GM18508 (cell line): ENCODE results near the gene CPSF3.

Source experiments
- ATAC-seq: cut with Tn5 transposase; IDR thresholded peaks from one replicate; pipeline ENCODE4 v1.9.1; 2021; ENCODE audit warnings: moderate number of reproducible peaks; ENCODE audit not compliant: insufficient read depth, unreplicated experiment

CPSF3 gene

GRCh38 chr2:9462886-9463697, 39.6 kb downstream of the CPSF3 start:
- ATAC-seq, result no peak

GRCh38 chr2:9463698-9464034, 40.2 kb downstream of the CPSF3 start:
- no peak for ATAC-seq

- no peak for ATAC-seq
These were observed 41.7 kb downstream of the CPSF3 start for GRCh38 chr2:9465170-9465569.

GRCh38 chr2:9466147-9466683, 42.8 kb downstream of the CPSF3 start:
- ATAC-seq, result no peak

GRCh38 chr2:9467687-9468086, 44.2 kb downstream of the CPSF3 start:
- no peak for ATAC-seq

GRCh38 chr2:9471206-9471605, 47.8 kb downstream of the CPSF3 start:
- no peak for ATAC-seq

- no peak for ATAC-seq
These were observed 49.1 kb downstream of the CPSF3 start for GRCh38 chr2:9472511-9472910.

- no peak for ATAC-seq
These were observed 50.0 kb downstream of the CPSF3 start for GRCh38 chr2:9473308-9473984.

GRCh38 chr2:9473985-9474360, 50.5 kb downstream of the CPSF3 start:
- no peak for ATAC-seq

- no peak for ATAC-seq
These were observed 51.1 kb downstream of the CPSF3 start, which contains the start of gene IAH1 for GRCh38 chr2:9474361-9475057. Gene IAH1, plus strand, starts transcription at chr2:9474551. Its CDS starts 16 bp downstream, at chr2:9474567.

- no peak for ATAC-seq
These were observed 54.5 kb downstream of the CPSF3 start for GRCh38 chr2:9477914-9478313.

GRCh38 chr2:9478526-9478925, 55.1 kb downstream of the CPSF3 start:
- no peak for ATAC-seq

- no peak for ATAC-seq
These were observed 56.7 kb downstream of the CPSF3 start for GRCh38 chr2:9480157-9480556.

- ATAC-seq, result no peak
These were observed 59.7 kb downstream of the CPSF3 start for GRCh38 chr2:9483107-9483506.

- no peak for ATAC-seq
These were observed 61.1 kb downstream of the CPSF3 start for GRCh38 chr2:9484533-9484932.

- ATAC-seq, result no peak
These were observed 65.4 kb downstream of the CPSF3 start for GRCh38 chr2:9488583-9489547.

GRCh38 chr2:9490789-9491188, 67.3 kb downstream of the CPSF3 start:
- no peak for ATAC-seq

- ATAC-seq, result no peak
These were observed 69.5 kb downstream of the CPSF3 start for GRCh38 chr2:9492927-9493326.

GRCh38 chr2:9493478-9493877, 70.0 kb downstream of the CPSF3 start:
- no peak for ATAC-seq

GRCh38 chr2:9494081-9494480, 70.6 kb downstream of the CPSF3 start:
- no peak for ATAC-seq
